Measurements from ENCODE around the gene SGTB.

GRCh38 chr5:65682148-65682547 lies 39.8 kb downstream of the SGTB start:
- TF ChIP-seq EZH2 (IDR thresholded peaks at IDR 0.05; ENCODE audit: low read depth) (no peak), CTCF (conservative IDR thresholded peaks at IDR 0.05) (no peak)
